ENCODE data around the gene LRCOL1.
"Not testable (repeated sequence)": the region's sequence is repeated elsewhere in the genome, so short reads cannot be mapped to it uniquely, and the experiment has no call there.

The LRCOL1 gene

GRCh38 chr12:132604151-132604618, 6.2 kb downstream of the LRCOL1 start:
- FAIRE-seq (no peak), DNase-seq (ENCODE audit: insufficient read length, low spot score) (no peak)
- TF ChIP-seq POU2F2 (IDR thresholded peaks at IDR 0.05; ENCODE audit: low read depth, low read length) (no peak), PAX5 (IDR thresholded peaks at IDR 0.05; ENCODE audit: insufficient read depth, low read length, severe bottlenecking) (no peak), POLR2AphosphoS5 (IDR thresholded peaks at IDR 0.05; ENCODE audit: low read depth, low read length) (no peak), TAF1 (IDR thresholded peaks at IDR 0.05; ENCODE audit: low read depth, low read length) (no peak), SPI1 (IDR thresholded peaks at IDR 0.05; ENCODE audit: low read depth, low read length) (no peak)

- no peak for FAIRE-seq
These were observed 6.9 kb downstream of the LRCOL1 start for GRCh38 chr12:132603240-132604150.

DNA sequence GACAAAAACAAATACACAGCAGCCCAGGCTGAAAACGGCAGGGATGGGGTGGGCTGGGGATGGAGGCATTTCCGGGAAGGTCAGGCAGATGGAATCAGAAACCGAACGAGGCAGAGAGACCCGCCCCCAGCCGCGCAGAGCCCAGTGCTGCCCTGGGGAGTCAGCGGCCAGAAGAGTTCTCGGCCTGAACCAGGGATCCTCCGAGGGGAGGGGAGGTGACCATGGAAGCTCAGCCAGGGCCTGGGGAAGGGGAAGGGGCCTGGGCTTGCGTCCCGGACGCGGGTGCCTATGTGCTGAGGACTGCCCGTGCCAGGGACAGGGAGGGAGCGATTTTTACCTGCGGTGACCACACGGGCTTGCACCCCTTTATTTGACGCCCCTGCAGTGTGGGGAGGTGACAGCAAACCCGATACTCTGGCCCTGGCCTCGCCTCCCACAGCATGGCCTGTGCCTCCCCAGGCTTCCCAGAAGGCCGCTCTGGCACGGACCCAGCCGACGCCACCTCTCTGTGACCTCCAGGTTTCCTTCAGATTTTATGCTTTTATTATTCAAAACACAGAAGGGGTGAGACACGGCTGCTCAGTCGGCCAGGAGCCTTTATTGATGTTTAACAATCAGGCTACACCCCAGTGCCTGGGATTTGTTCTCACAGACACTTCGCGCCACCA, 7.7 kb downstream of the LRCOL1 start:
- DNase-seq (ENCODE audit: insufficient read length, low spot score) (no peak), FAIRE-seq (no peak)
- TF ChIP-seq SPI1 (IDR thresholded peaks at IDR 0.05; ENCODE audit: low read depth, low read length), result no peak
- TF ChIP-seq PAX5 (IDR thresholded peaks at IDR 0.05; ENCODE audit: insufficient read depth, low read length, severe bottlenecking), result no peak
- TF ChIP-seq POLR2AphosphoS5 (IDR thresholded peaks at IDR 0.05; ENCODE audit: low read depth, low read length), result no peak
- TF ChIP-seq POLR2A (IDR thresholded peaks at IDR 0.05; ENCODE audit: low read depth, low read length), result no peak
- no peak for TF ChIP-seq TAF1 (IDR thresholded peaks at IDR 0.05; ENCODE audit: low read depth, low read length)
- TF ChIP-seq POU2F2 (IDR thresholded peaks at IDR 0.05; ENCODE audit: low read depth, low read length), result no peak

More at GRCh38 chr12:132603240-132604150, 6.9 kb downstream of the LRCOL1 start:
- no peak for TF ChIP-seq POU2F2 (IDR thresholded peaks at IDR 0.05; ENCODE audit: low read depth, low read length)
- no peak for DNase-seq (ENCODE audit: insufficient read length, low spot score)

GRCh38 chr12:132601171-132601883, 9.1 kb downstream of the LRCOL1 start:
- FAIRE-seq (no peak), DNase-seq (ENCODE audit: insufficient read length, low spot score) (no peak)
- TF ChIP-seq POLR2A (IDR thresholded peaks at IDR 0.05; ENCODE audit: low read depth, low read length), result no peak
- TF ChIP-seq PAX5 (IDR thresholded peaks at IDR 0.05; ENCODE audit: insufficient read depth, low read length, severe bottlenecking), result no peak
- TF ChIP-seq TAF1 (IDR thresholded peaks at IDR 0.05; ENCODE audit: low read depth, low read length), result no peak
- no peak for TF ChIP-seq POLR2AphosphoS5 (IDR thresholded peaks at IDR 0.05; ENCODE audit: low read depth, low read length)
- TF ChIP-seq POU2F2 (IDR thresholded peaks at IDR 0.05; ENCODE audit: low read depth, low read length), result no peak
- no peak for TF ChIP-seq SPI1 (IDR thresholded peaks at IDR 0.05; ENCODE audit: low read depth, low read length)

GRCh38 chr12:132600048-132601032, 10.0 kb downstream of the LRCOL1 start:
- TF ChIP-seq SPI1 (IDR thresholded peaks at IDR 0.05; ENCODE audit: low read depth, low read length) (no peak), POU2F2 (IDR thresholded peaks at IDR 0.05; ENCODE audit: low read depth, low read length) (no peak), POLR2AphosphoS5 (IDR thresholded peaks at IDR 0.05; ENCODE audit: low read depth, low read length) (no peak), TAF1 (IDR thresholded peaks at IDR 0.05; ENCODE audit: low read depth, low read length) (no peak), POLR2A (IDR thresholded peaks at IDR 0.05; ENCODE audit: low read depth, low read length) (no peak), PAX5 (IDR thresholded peaks at IDR 0.05; ENCODE audit: insufficient read depth, low read length, severe bottlenecking) (no peak)
- DNase-seq (ENCODE audit: insufficient read length, low spot score) (no peak), FAIRE-seq (peak; percentile 41)

GRCh38 chr12:132599502-132599901, 10.9 kb downstream of the LRCOL1 start:
- not testable (repeated sequence) for DNase-seq (ENCODE audit: insufficient read length, low spot score); FAIRE-seq

GRCh38 chr12:132597333-132598316, 12.8 kb downstream of the LRCOL1 start:
- DNase-seq (ENCODE audit: insufficient read length, low spot score), result no peak
- TF ChIP-seq PAX5 (IDR thresholded peaks at IDR 0.05; ENCODE audit: insufficient read depth, low read length, severe bottlenecking) (no peak), SPI1 (IDR thresholded peaks at IDR 0.05; ENCODE audit: low read depth, low read length) (no peak), TAF1 (IDR thresholded peaks at IDR 0.05; ENCODE audit: low read depth, low read length) (no peak), POLR2AphosphoS5 (IDR thresholded peaks at IDR 0.05; ENCODE audit: low read depth, low read length) (no peak), POU2F2 (IDR thresholded peaks at IDR 0.05; ENCODE audit: low read depth, low read length) (no peak), POLR2A (IDR thresholded peaks at IDR 0.05; ENCODE audit: low read depth, low read length) (no peak)
- no peak for FAIRE-seq

GRCh38 chr12:132596016-132596415, 14.4 kb downstream of the LRCOL1 start:
- TF ChIP-seq POLR2AphosphoS5 (IDR thresholded peaks at IDR 0.05; ENCODE audit: low read depth, low read length) (no peak), PAX5 (IDR thresholded peaks at IDR 0.05; ENCODE audit: insufficient read depth, low read length, severe bottlenecking) (no peak), POU2F2 (IDR thresholded peaks at IDR 0.05; ENCODE audit: low read depth, low read length) (no peak)
- DNase-seq (ENCODE audit: insufficient read length, low spot score) (no peak), FAIRE-seq (no peak)
